K562 (cell line): ENCODE measurements around the gene SFMBT2. TPM values are rescaled to one million over a fixed set of nuclear protein-coding genes. Genes with fewer than 3 reads are reported as not detected.
A peak's percentile ranks its signal among the peaks of the same experiment; 100 is the strongest.

Source experiments
- ATAC-seq: fragments of 200-7000 bp; cut with Tn5 transposase; 3 replicates; pipeline ENCODE4 v1.9.1; 2020; ENCODE audit warnings: moderate library complexity
- BruUV-seq: library from RNA; stranded (reverse); fragments of 400-500 nt; replicated peaks from 2 replicates; lab custom pipeline; 2021; lab: Mats Ljungman, UMichigan
- CTCF ChIA-PET: fragments of 300-600 bp; formaldehyde crosslinking; extraction: SDS; loops from one replicate; lab custom pipeline; 2021; ENCODE audit warnings: low intra/inter-chr PET ratio; lab: Yijun Ruan, JAX
- POLR2A ChIA-PET: fragments of 300-600, 350-650 bp; sonication (Branson Sonifier 250); formaldehyde crosslinking; extraction: SDS; loops from one replicate; lab custom pipeline; 2021; ENCODE audit warnings: antibody characterized with exemption, inconsistent platforms; lab: Yijun Ruan, JAX
- DNase-seq, 4 experiments: peaks; one replicate each; pipeline versions ENCODE4 v3.0.0 to v3.0.0-alpha.2; 2011 to 2018; ENCODE audit warnings: low spot score in 3 of 4, mixed read lengths in 3 of 4; ENCODE audit errors: extremely low read depth in 1 of 4
- FAIRE-seq: peaks from 2 replicates; lab custom pipeline; 2011; peaks lifted over from hg19 to GRCh38; lab: Jason Lieb, UNC
- H2AFZ ChIP-seq: 2 replicates; pipeline ENCODE4 v1.6.0; 2011; ENCODE audit warnings: low read depth, low read length, control low read depth, inconsistent platforms
- H3K27ac ChIP-seq: fragments of 200-600 bp; 3 replicates; pipeline ENCODE4 v1.8.0; 2011; ENCODE audit warnings: low read depth, mild to moderate bottlenecking, control low read depth, inconsistent platforms, low read length, moderate library complexity, mixed read lengths; ENCODE audit errors: extremely low read depth
- H3K27me3 ChIP-seq, 2 experiments: fragments of 300-600 bp in 1 of 2; 2 replicates in 1 of 2; 3 replicates in 1 of 2; pipeline versions ENCODE4 v1.6.0 to v1.8.0; 2011; ENCODE audit warnings: inconsistent platforms in 2 of 2, low read length in 2 of 2, mild to moderate bottlenecking in 1 of 2, mixed read lengths in 1 of 2, moderate library complexity in 1 of 2; ENCODE audit not compliant: control insufficient read depth in 2 of 2, insufficient read depth in 2 of 2
- H3K36me3 ChIP-seq: fragments of 300-600 bp; 3 replicates; pipeline ENCODE4 v1.8.0; 2011; ENCODE audit warnings: mild to moderate bottlenecking, low read length, inconsistent platforms; ENCODE audit not compliant: control insufficient read depth, insufficient read depth
- H3K4me1 ChIP-seq, 2 experiments: fragments of 200-600 bp in 1 of 2; replicated peaks in 1 of 2; 2 replicates in 1 of 2; 3 replicates in 1 of 2; pipeline versions ENCODE4 v1.5.1 to v1.8.0; 2011; ENCODE audit warnings: inconsistent platforms in 2 of 2, low read length in 2 of 2, mild to moderate bottlenecking in 1 of 2, mixed read lengths in 1 of 2, moderate library complexity in 1 of 2; ENCODE audit not compliant: control insufficient read depth in 2 of 2, insufficient read depth in 2 of 2
- H3K4me2 ChIP-seq: 2 replicates; pipeline ENCODE4 v1.6.1; 2011; ENCODE audit warnings: low read length, control low read depth, inconsistent platforms, mixed read lengths; ENCODE audit not compliant: insufficient read depth
- H3K4me3 ChIP-seq: fragments of 200-600 bp; sonication (generic), shearing (Covaris generic); 2 replicates; pipeline ENCODE4 v1.5.1; 2016; ENCODE audit warnings: control low read depth, inconsistent platforms
- H3K79me2 ChIP-seq: fragments of 200-600 bp; 3 replicates; pipeline ENCODE4 v1.8.0; 2011; ENCODE audit warnings: low read length, inconsistent platforms; ENCODE audit not compliant: control insufficient read depth, insufficient read depth
- H3K9ac ChIP-seq, 2 experiments: 2 replicates each; pipeline versions ENCODE4 v1.6.0 to v1.6.1; 2011; ENCODE audit warnings: low read depth in 2 of 2, low read length in 2 of 2, control low read depth in 1 of 2, inconsistent platforms in 1 of 2, mild to moderate bottlenecking in 1 of 2, mixed read lengths in 1 of 2; ENCODE audit not compliant: insufficient read depth in 1 of 2
- H3K9me1 ChIP-seq: one replicate; pipeline ENCODE4 v1.6.0; 2011; ENCODE audit warnings: inconsistent platforms, mild to moderate bottlenecking, low read length, moderate library complexity; ENCODE audit not compliant: control insufficient read depth, insufficient read depth
- H3K9me3 ChIP-seq: replicated peaks from 2 replicates; pipeline ENCODE4 v1.5.1; 2011; ENCODE audit warnings: low read depth, low read length, inconsistent platforms; ENCODE audit not compliant: control insufficient read depth, insufficient read depth
- H4K20me1 ChIP-seq: replicated peaks from 2 replicates; pipeline ENCODE4 v1.6.1; 2011; ENCODE audit warnings: low read length, inconsistent platforms, mixed read lengths; ENCODE audit not compliant: control insufficient read depth, insufficient read depth
- ARNT ChIP-seq, 2 experiments: fragments of 450-650 bp; IDR thresholded peaks; 2 replicates each; pipeline ENCODE4 v1.6.1; 2016; ENCODE audit warnings: mild to moderate bottlenecking in 1 of 2
- CEBPB ChIP-seq: fragments of 450-650 bp; IDR thresholded peaks from 2 replicates; pipeline ENCODE4 v1.6.1; 2016; ENCODE audit warnings: missing genetic modification characterization, missing compliant biosample characterization
- CEBPG ChIP-seq, 3 experiments: fragments of 200-800 bp in 1 of 3; sonication (Bioruptor generic) in 1 of 3; sonication (generic) in 1 of 3; formaldehyde crosslinking in 1 of 3; IDR thresholded peaks in 2 of 3; conservative IDR thresholded peaks in 1 of 3; 2 replicates each; pipeline versions ENCODE4 v1.6.1 to v1.8.0; 2016 to 2022; ENCODE audit warnings: missing compliant biosample characterization in 2 of 3, missing genetic modification characterization in 2 of 3, mild to moderate bottlenecking in 1 of 3, missing genetic modification reagents in 1 of 3
- FOXK1 ChIP-seq: sonication (generic); formaldehyde crosslinking; IDR thresholded peaks from 2 replicates; pipeline ENCODE4 v1.8.0; 2022; ENCODE audit warnings: missing genetic modification reagents, mild to moderate bottlenecking, borderline replicate concordance
- JUNB ChIP-seq: fragments of 450-650 bp; formaldehyde crosslinking; conservative IDR thresholded peaks from 2 replicates; pipeline ENCODE4 v1.4.0; 2020; ENCODE audit warnings: mild to moderate bottlenecking
- NCOA6 ChIP-seq: fragments of 450-650 bp; IDR thresholded peaks from 2 replicates; pipeline ENCODE4 v1.6.1; 2017; ENCODE audit warnings: mild to moderate bottlenecking
- RAD51 ChIP-seq: fragments of 450-650 bp; IDR thresholded peaks from 2 replicates; pipeline ENCODE4 v1.7.1; 2016; ENCODE audit warnings: low read depth, mild to moderate bottlenecking, borderline replicate concordance
- XRCC5 ChIP-seq: fragments of 200-400 bp; formaldehyde crosslinking; IDR thresholded peaks from 2 replicates; pipeline ENCODE4 v1.6.1; 2017; ENCODE audit warnings: low read depth, mild to moderate bottlenecking, low read length
- ZNF644 ChIP-seq: fragments of 200-800 bp; sonication (Bioruptor generic); IDR thresholded peaks from 2 replicates; pipeline ENCODE4 v1.6.1; 2016; ENCODE audit warnings: low read depth, missing genetic modification characterization, missing compliant biosample characterization
- WGBS: fragments of 100-300 bp; shearing (Covaris generic); methylation state at CpG from one replicate; pipeline ENCODE4 v1.1.6; 2016; ENCODE audit warnings: low coverage, mixed read lengths; ENCODE audit not compliant: insufficient coverage; ENCODE audit errors: missing lambda C conversion rate; 5-methylcytosine and 5-hydroxymethylcytosine counted together
- in situ Hi-C: fragments of 300-500 bp; cut with MboI; formaldehyde crosslinking; loops from 4 replicates; pipeline ENCODE4 v1.15.0; 2018; ENCODE audit warnings: inconsistent platforms, mixed read lengths
- intact Hi-C: fragments of 100-400 bp; cut with micrococcal nuclease; formaldehyde crosslinking; loops from 2 replicates; pipeline ENCODE4 v1.14.2; 2022
- polyA plus RNA-seq, 8 experiments: library from polyadenylated mRNA; depleted of rRNA in 4 of 8; stranded (reverse) in 5 of 8; unstranded in 3 of 8; fragments of >200 nt; fragmentation: Nextera tagmentation in 2 of 8; fragmentation: Illumina TruSeq in 1 of 8; extraction: Ambion mirVana in 2 of 8; extraction: Trizol in 1 of 8; gene quantifications; 2 replicates each; pipeline versions ENCODE4 v1.2.1 to v1.2.3, GENCODE V29; 2011 to 2014; ENCODE audit warnings: inconsistent platforms in 1 of 8, missing spikeins in 1 of 8
- total RNA-seq, 7 experiments: library from RNA; depleted of rRNA in 6 of 7; stranded (reverse); fragments of >200 nt in 6 of 7; fragmentation: Illumina TruSeq in 2 of 7; extraction: Trizol in 2 of 7; gene quantifications; 2 replicates each; pipeline versions ENCODE4 v1.2.1 to v1.2.3, GENCODE V29; 2011 to 2021; ENCODE audit warnings: low replicate concordance in 1 of 7
- TF ChIP-seq, protein P1 (sequence below), 2 experiments: fragments of 450-650 bp; IDR thresholded peaks; 2 replicates each; pipeline ENCODE4 v1.6.1; 2016
- TF ChIP-seq, protein P2 (sequence below): fragments of 200-800 bp; sonication (Bioruptor generic); IDR thresholded peaks from 2 replicates; pipeline ENCODE4 v1.6.1; 2017; ENCODE audit warnings: missing genetic modification characterization, missing compliant biosample characterization
- TF ChIP-seq, protein P3 (sequence below): sonication (generic); formaldehyde crosslinking; IDR thresholded peaks from 2 replicates; pipeline ENCODE4 v1.8.0; 2023; ENCODE audit warnings: missing genetic modification reagents, mild to moderate bottlenecking, borderline replicate concordance

SFMBT2 gene
- total and polyA plus RNA-seq, 9 of the 15 experiments (the other 6 are each of a cell fraction or from before 2014, with no cell fraction given), result 1.2 to 13.6 (median 7.6) TPM

DNA sequence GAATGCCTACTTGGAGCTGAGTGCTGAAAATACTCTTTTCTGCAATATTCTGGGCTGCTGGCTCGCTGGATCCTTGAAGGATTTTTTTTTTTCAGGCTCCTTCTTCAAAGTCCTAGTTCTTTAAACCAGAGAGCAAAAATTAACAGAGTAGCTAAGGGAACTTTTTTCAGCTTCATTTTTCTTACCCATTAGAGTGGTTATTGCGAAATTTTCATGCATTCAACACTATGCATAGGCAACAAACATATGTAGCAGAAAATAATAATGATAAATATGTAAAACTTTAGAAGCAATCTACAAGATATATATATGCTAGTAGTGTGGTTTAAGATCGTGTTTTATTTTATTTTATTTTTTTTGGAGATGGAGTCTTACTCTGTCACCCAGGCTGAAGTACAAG is 264.6 kb downstream of the SFMBT2 start:
- no peaks in the 10 kb centered on the region for H3K79me2 ChIP-seq
- no peak overlapping the region for H3K9ac ChIP-seq
- no peaks in the 10 kb centered on the region for H3K9me1 ChIP-seq
- no peaks in the 10 kb centered on the region for H4K20me1 ChIP-seq
- 0 out of 5 replicates have a peak, but pooled peaks cover 0 to 4% of the 10 kb centered on the region in 2 experiments for H3K27me3 ChIP-seq
- no peak overlapping the region for H3K4me3 ChIP-seq
- ChIA-PET CTCF (no interaction called here), POLR2A (no interaction called here)
- DNase-seq (no peak), FAIRE-seq (no peak), ATAC-seq (no peak)
- H3K27ac ChIP-seq, result no peak overlapping the region
- H3K4me1 ChIP-seq, result no peaks in the 10 kb centered on the region
- no peaks in the 10 kb centered on the region for H3K36me3 ChIP-seq
- no peak overlapping the region for H2AFZ ChIP-seq
- in situ Hi-C loops (no loop called here), intact Hi-C loops (no loop called here)
- no peaks in the 10 kb centered on the region for H3K9me3 ChIP-seq
- 4% methylated on average over 3 of the region's 3 CpGs for WGBS
- no TSS peak for BruUV-seq
- no peak overlapping the region for H3K4me2 ChIP-seq
- no peak for TF ChIP-seq ZNF644 (tag)
- peak; percentile 35; the same call in 1 of the 2 replicates for TF ChIP-seq CEBPB (tag)
- TF ChIP-seq XRCC5, result no peak
- TF ChIP-seq, protein P1, sequence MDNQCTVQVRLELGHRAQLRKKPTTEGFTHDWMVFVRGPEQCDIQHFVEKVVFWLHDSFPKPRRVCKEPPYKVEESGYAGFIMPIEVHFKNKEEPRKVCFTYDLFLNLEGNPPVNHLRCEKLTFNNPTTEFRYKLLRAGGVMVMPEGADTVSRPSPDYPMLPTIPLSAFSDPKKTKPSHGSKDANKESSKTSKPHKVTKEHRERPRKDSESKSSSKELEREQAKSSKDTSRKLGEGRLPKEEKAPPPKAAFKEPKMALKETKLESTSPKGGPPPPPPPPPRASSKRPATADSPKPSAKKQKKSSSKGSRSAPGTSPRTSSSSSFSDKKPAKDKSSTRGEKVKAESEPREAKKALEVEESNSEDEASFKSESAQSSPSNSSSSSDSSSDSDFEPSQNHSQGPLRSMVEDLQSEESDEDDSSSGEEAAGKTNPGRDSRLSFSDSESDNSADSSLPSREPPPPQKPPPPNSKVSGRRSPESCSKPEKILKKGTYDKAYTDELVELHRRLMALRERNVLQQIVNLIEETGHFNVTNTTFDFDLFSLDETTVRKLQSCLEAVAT (IDR thresholded peaks at IDR 0.05), result no peak
- TF ChIP-seq CEBPG (CRISPR knock-in tag; IDR thresholded peaks at IDR 0.05), result no peak
- TF ChIP-seq CEBPG (tag; conservative IDR thresholded peaks at IDR 0.05 in 1 of 2, IDR thresholded peaks at IDR 0.05 in 1 of 2), result peak in 1 of 2 experiments; percentile 70; a peak in 2 of 4 replicates
- TF ChIP-seq NCOA6, result no peak
- TF ChIP-seq, protein P2, sequence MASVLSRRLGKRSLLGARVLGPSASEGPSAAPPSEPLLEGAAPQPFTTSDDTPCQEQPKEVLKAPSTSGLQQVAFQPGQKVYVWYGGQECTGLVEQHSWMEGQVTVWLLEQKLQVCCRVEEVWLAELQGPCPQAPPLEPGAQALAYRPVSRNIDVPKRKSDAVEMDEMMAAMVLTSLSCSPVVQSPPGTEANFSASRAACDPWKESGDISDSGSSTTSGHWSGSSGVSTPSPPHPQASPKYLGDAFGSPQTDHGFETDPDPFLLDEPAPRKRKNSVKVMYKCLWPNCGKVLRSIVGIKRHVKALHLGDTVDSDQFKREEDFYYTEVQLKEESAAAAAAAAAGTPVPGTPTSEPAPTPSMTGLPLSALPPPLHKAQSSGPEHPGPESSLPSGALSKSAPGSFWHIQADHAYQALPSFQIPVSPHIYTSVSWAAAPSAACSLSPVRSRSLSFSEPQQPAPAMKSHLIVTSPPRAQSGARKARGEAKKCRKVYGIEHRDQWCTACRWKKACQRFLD (CRISPR knock-in tag), result no peak
- TF ChIP-seq, protein P3, sequence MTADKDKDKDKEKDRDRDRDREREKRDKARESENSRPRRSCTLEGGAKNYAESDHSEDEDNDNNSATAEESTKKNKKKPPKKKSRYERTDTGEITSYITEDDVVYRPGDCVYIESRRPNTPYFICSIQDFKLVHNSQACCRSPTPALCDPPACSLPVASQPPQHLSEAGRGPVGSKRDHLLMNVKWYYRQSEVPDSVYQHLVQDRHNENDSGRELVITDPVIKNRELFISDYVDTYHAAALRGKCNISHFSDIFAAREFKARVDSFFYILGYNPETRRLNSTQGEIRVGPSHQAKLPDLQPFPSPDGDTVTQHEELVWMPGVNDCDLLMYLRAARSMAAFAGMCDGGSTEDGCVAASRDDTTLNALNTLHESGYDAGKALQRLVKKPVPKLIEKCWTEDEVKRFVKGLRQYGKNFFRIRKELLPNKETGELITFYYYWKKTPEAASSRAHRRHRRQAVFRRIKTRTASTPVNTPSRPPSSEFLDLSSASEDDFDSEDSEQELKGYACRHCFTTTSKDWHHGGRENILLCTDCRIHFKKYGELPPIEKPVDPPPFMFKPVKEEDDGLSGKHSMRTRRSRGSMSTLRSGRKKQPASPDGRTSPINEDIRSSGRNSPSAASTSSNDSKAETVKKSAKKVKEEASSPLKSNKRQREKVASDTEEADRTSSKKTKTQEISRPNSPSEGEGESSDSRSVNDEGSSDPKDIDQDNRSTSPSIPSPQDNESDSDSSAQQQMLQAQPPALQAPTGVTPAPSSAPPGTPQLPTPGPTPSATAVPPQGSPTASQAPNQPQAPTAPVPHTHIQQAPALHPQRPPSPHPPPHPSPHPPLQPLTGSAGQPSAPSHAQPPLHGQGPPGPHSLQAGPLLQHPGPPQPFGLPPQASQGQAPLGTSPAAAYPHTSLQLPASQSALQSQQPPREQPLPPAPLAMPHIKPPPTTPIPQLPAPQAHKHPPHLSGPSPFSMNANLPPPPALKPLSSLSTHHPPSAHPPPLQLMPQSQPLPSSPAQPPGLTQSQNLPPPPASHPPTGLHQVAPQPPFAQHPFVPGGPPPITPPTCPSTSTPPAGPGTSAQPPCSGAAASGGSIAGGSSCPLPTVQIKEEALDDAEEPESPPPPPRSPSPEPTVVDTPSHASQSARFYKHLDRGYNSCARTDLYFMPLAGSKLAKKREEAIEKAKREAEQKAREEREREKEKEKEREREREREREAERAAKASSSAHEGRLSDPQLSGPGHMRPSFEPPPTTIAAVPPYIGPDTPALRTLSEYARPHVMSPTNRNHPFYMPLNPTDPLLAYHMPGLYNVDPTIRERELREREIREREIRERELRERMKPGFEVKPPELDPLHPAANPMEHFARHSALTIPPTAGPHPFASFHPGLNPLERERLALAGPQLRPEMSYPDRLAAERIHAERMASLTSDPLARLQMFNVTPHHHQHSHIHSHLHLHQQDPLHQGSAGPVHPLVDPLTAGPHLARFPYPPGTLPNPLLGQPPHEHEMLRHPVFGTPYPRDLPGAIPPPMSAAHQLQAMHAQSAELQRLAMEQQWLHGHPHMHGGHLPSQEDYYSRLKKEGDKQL (CRISPR knock-in tag), result no peak
- TF ChIP-seq ARNT (IDR thresholded peaks at IDR 0.05), result no peak
- no peak for TF ChIP-seq RAD51
- TF ChIP-seq FOXK1, result no peak
- no peak for TF ChIP-seq JUNB
